A673 (cell line): ENCODE data around the gene RASSF1. TPM values are rescaled to one million over a fixed set of nuclear protein-coding genes. Genes with fewer than 3 reads are reported as not detected.

ENCODE experiments used
- BruUV-seq: library from RNA; stranded (reverse); fragments of 400-500 nt; replicated peaks from 2 replicates; lab custom pipeline; 2021; lab: Mats Ljungman, UMichigan
- CTCF ChIA-PET: fragments of 300-600 bp; sonication (Branson Sonifier 250); formaldehyde crosslinking; loops from one replicate; lab custom pipeline; 2022; ENCODE audit warnings: antibody characterized with exemption; lab: Charles Lee
- POLR2A ChIA-PET: fragments of 300-600 bp; sonication (Branson Sonifier 250); formaldehyde crosslinking; loops from one replicate; lab custom pipeline; 2022; ENCODE audit warnings: antibody characterized with exemption; ENCODE audit not compliant: low non-redundant PET; lab: Charles Lee
- DNase-seq: peaks from one replicate; pipeline ENCODE4 v3.0.0-alpha.2; 2015; ENCODE audit warnings: low spot score
- H3K27ac ChIP-seq: fragments of 200-600 bp; sonication (generic); 2 replicates; pipeline ENCODE4 v1.5.1; 2016; ENCODE audit warnings: mixed run types, low read depth, mild to moderate bottlenecking, mixed read lengths, antibody characterized with exemption, low read length; ENCODE audit not compliant: poor library complexity, severe bottlenecking
- H3K27me3 ChIP-seq: fragments of 200-600 bp; sonication (generic); replicated peaks from 2 replicates; pipeline ENCODE4 v1.6.1; 2017; ENCODE audit warnings: mixed run types, low read depth, mild to moderate bottlenecking, mixed read lengths, antibody characterized with exemption, low read length; ENCODE audit not compliant: insufficient read depth, poor library complexity
- H3K36me3 ChIP-seq: fragments of 200-600 bp; sonication (generic); 2 replicates; pipeline ENCODE4 v1.6.1; 2016; ENCODE audit warnings: mixed run types, mild to moderate bottlenecking, mixed read lengths, antibody characterized with exemption, low read length; ENCODE audit not compliant: insufficient read depth, poor library complexity, severe bottlenecking
- H3K4me1 ChIP-seq: fragments of 200-600 bp; sonication (generic); 2 replicates; pipeline ENCODE4 v1.6.1; 2017; ENCODE audit warnings: mixed run types, mild to moderate bottlenecking, mixed read lengths, antibody characterized with exemption, low read length; ENCODE audit not compliant: insufficient read depth, poor library complexity, severe bottlenecking
- H3K4me3 ChIP-seq: fragments of 200-600 bp; sonication (generic); 2 replicates; pipeline ENCODE4 v1.5.1; 2016; ENCODE audit warnings: low read depth, mixed run types, mild to moderate bottlenecking, mixed read lengths, low read length; ENCODE audit not compliant: poor library complexity, severe bottlenecking
- H3K9me3 ChIP-seq: fragments of 200-600 bp; sonication (generic); 2 replicates; pipeline ENCODE4 v1.6.1; 2016; ENCODE audit warnings: mixed run types, low read depth, mild to moderate bottlenecking, mixed read lengths, antibody characterized with exemption, low read length; ENCODE audit not compliant: poor library complexity, severe bottlenecking
- EZH2 ChIP-seq: fragments of 200-600 bp; sonication (generic); IDR thresholded peaks from 2 replicates; pipeline ENCODE4 v1.6.1; 2017; ENCODE audit warnings: borderline replicate concordance, low read depth, mild to moderate bottlenecking, mixed read lengths, antibody characterized with exemption, low read length; ENCODE audit not compliant: poor library complexity, severe bottlenecking
- intact Hi-C: fragments of 100-400 bp; cut with micrococcal nuclease; formaldehyde crosslinking; loops from one replicate; pipeline ENCODE4 v1.10.0; 2022; ENCODE audit not compliant: unreplicated experiment
- total RNA-seq: library from RNA; stranded (reverse); gene quantifications from 2 replicates; pipeline ENCODE4 v1.2.3, GENCODE V29; 2021
- TF ChIP-seq, protein P1 (sequence below): fragments of 300-800, 200-600 bp; sonication (generic); conservative IDR thresholded peaks from 2 replicates; pipeline ENCODE4 v1.5.1; 2017; ENCODE audit warnings: low read depth, mild to moderate bottlenecking, antibody characterized with exemption, low read length, moderate library complexity, mixed read lengths

Gene RASSF1
- total RNA-seq, 1 experiment from 2014 or later: 14.4 TPM

DNA sequence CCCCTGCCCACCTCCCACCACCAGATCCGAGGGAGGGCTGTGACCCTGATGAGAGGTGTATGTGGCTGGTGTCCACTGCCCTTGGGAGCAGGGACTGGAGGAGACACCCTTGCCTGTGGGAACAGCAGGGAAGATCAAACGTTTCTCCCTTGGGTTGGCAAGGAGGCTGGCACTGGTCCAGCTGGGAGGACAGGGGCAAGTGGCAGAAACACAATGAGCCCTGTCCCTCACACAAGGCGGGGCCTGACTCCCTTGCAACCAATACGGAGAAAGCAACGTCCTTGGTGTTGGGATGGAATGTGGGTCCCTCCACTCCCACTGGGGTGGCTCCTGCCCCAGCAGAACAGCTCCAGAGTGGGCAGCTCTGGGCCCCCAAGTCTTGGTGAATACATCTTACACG is 23.3 kb downstream of the RASSF1 start:
- CTCF ChIA-PET: no interaction called here
- no TSS peak for BruUV-seq

DNA sequence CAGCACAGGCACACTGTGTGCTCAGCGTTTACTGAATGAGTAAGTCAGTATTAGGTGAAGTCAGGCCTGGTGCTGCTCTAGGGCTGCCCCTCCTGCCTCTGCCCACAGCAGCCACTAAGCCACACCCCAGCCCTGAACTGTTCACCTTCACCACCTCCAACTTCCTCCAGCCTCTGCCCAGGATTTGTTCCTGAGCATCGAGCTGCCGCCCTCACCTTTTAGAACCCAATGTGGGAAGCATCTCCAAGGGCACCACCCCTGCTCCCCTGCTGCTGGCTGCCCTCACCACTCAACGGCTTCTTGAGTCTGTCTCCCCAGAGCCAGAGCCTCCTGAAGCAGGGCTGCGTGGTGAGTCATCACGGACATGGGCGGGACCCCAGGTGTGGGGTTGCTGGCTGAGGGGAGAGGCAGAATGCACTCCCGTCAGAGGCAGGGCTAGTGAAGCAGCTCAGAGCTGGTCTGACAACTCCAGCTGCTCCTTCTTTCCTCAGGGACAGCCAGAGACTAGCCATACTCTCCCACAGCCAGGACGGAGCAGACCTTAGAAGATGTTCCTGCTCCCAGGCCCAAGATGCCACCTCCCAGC is 23.9 kb downstream of the RASSF1 start:
- ChIA-PET POLR2A (no interaction called here), CTCF (no interaction called here)
- TF ChIP-seq, protein P1, sequence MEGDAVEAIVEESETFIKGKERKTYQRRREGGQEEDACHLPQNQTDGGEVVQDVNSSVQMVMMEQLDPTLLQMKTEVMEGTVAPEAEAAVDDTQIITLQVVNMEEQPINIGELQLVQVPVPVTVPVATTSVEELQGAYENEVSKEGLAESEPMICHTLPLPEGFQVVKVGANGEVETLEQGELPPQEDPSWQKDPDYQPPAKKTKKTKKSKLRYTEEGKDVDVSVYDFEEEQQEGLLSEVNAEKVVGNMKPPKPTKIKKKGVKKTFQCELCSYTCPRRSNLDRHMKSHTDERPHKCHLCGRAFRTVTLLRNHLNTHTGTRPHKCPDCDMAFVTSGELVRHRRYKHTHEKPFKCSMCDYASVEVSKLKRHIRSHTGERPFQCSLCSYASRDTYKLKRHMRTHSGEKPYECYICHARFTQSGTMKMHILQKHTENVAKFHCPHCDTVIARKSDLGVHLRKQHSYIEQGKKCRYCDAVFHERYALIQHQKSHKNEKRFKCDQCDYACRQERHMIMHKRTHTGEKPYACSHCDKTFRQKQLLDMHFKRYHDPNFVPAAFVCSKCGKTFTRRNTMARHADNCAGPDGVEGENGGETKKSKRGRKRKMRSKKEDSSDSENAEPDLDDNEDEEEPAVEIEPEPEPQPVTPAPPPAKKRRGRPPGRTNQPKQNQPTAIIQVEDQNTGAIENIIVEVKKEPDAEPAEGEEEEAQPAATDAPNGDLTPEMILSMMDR: no peak
- no peak for TF ChIP-seq EZH2
- BruUV-seq: no TSS peak
- no peak overlapping the region for H3K4me3 ChIP-seq
- H3K27me3 ChIP-seq: no peaks in the 10 kb centered on the region
- peaks cover under 1% of the 10 kb centered on the region for H3K4me1 ChIP-seq
- H3K27ac ChIP-seq: no peak overlapping the region
- no peaks in the 10 kb centered on the region for H3K9me3 ChIP-seq
- intact Hi-C loops: no loop called here
- DNase-seq: no peak
- H3K36me3 ChIP-seq: no peaks in the 10 kb centered on the region

More for the DNA sequence above, 23.3 kb downstream of the RASSF1 start:
- no peak for DNase-seq
- Histone ChIP-seq H3K27ac (no peak overlapping the region), H3K4me3 (no peak overlapping the region), H3K27me3 (no peaks in the 10 kb centered on the region), H3K4me1 (peaks cover 3% of the 10 kb centered on the region), H3K36me3 (no peaks in the 10 kb centered on the region), H3K9me3 (no peaks in the 10 kb centered on the region)
- intact Hi-C loops: no loop called here
- POLR2A ChIA-PET: no interaction called here
- TF ChIP-seq, protein P1: no peak
- TF ChIP-seq EZH2: no peak

DNA sequence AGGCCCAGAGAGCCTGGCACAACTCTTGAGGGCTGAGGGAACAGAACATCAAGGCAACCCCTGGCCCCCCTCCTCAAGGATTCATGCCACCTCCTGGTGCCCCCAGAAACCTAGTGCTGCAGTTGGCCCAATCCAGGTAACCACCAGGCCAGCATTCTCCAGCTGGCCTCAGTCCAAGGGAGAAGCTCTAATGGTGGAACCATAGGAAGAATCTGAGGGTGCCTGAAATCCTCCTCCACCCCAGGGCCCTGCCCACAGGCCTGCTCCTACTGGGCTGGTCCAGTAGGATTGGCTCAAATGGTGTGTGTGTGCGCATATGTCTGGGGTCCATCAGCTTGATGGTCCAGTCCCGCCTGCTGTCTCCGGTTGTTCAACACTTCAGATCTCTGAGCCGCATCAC is 25.8 kb downstream of the RASSF1 start:
- Histone ChIP-seq H3K36me3 (no peaks in the 10 kb centered on the region), H3K27me3 (no peaks in the 10 kb centered on the region), H3K4me1 (no peaks in the 10 kb centered on the region), H3K4me3 (no peak overlapping the region), H3K27ac (no peak overlapping the region), H3K9me3 (no peaks in the 10 kb centered on the region)
- TF ChIP-seq EZH2: no peak
- TF ChIP-seq, protein P1: no peak
- BruUV-seq: no TSS peak
- DNase-seq: no peak
- intact Hi-C loops: no loop called here
- ChIA-PET POLR2A (no interaction called here), CTCF (no interaction called here)
